WTC11 (cell line): Measurements from ENCODE around the gene ZGPAT. TPM values are rescaled to one million over a fixed set of nuclear protein-coding genes. Genes with fewer than 3 reads are reported as not detected.

Experiments
- ATAC-seq: fragments of 200-7000 bp; cut with Tn5 transposase; 2 replicates; pipeline ENCODE4 v1.10.0; 2021; ENCODE audit warnings: mild to moderate bottlenecking, moderate library complexity
- CTCF ChIA-PET: fragments of 300-600 bp; sonication (Branson Sonifier 250); formaldehyde crosslinking; loops from one replicate; lab custom pipeline; 2021; ENCODE audit warnings: antibody characterized with exemption; lab: Charles Lee
- POLR2A ChIA-PET: fragments of 350-600 bp; sonication (Branson Sonifier 250); formaldehyde crosslinking; loops from one replicate; lab custom pipeline; 2021; ENCODE audit warnings: antibody characterized with exemption; lab: Charles Lee
- DNase-seq: peaks from one replicate; pipeline ENCODE4 v3.0.0; 2021; ENCODE audit warnings: low spot score
- H3K27ac Mint-ChIP-seq: 2 replicates; pipeline ENCODE4 v1.8.0; 2021; ENCODE audit warnings: mixed read lengths
- H3K27me3 Mint-ChIP-seq: 2 replicates; pipeline ENCODE4 v1.8.0; 2021; ENCODE audit warnings: low read depth, mild to moderate bottlenecking, moderate library complexity, mixed read lengths
- H3K36me3 Mint-ChIP-seq: 2 replicates; pipeline ENCODE4 v1.8.0; 2021; ENCODE audit warnings: mixed read lengths
- H3K4me1 Mint-ChIP-seq: 2 replicates; pipeline ENCODE4 v1.8.0; 2022; ENCODE audit warnings: mixed read lengths
- H3K4me3 Mint-ChIP-seq: 2 replicates; pipeline ENCODE4 v1.8.0; 2021; ENCODE audit warnings: mild to moderate bottlenecking, moderate library complexity, mixed read lengths
- H3K9me3 Mint-ChIP-seq: 2 replicates; pipeline ENCODE4 v1.8.0; 2021; ENCODE audit warnings: mixed read lengths
- CREB1 ChIP-seq: sonication (generic); formaldehyde crosslinking; IDR thresholded peaks from 2 replicates; pipeline ENCODE4 v1.8.0; 2023; ENCODE audit warnings: mild to moderate bottlenecking, missing genetic modification reagents
- CREM ChIP-seq: sonication (generic); formaldehyde crosslinking; IDR thresholded peaks from 2 replicates; pipeline ENCODE4 v1.8.1; 2022; ENCODE audit warnings: mild to moderate bottlenecking, missing genetic modification reagents, moderate library complexity
- ESRRA ChIP-seq: sonication (generic); formaldehyde crosslinking; IDR thresholded peaks from 2 replicates; pipeline ENCODE4 v1.8.1; 2022; ENCODE audit warnings: mild to moderate bottlenecking, missing genetic modification reagents, borderline replicate concordance
- FOXJ3 ChIP-seq: sonication (generic); formaldehyde crosslinking; IDR thresholded peaks from 2 replicates; pipeline ENCODE4 v1.9.0; 2021; ENCODE audit warnings: missing genetic modification reagents, mild to moderate bottlenecking, borderline replicate concordance
- FOXP1 ChIP-seq: sonication (generic); formaldehyde crosslinking; IDR thresholded peaks from 2 replicates; pipeline ENCODE4 v1.8.0; 2022; ENCODE audit warnings: missing genetic modification reagents, mild to moderate bottlenecking, moderate library complexity, borderline replicate concordance
- GRHL2 ChIP-seq: fragments of 250-450 bp; sonication (Bioruptor Pico); IDR thresholded peaks from 2 replicates; pipeline ENCODE4 v1.8.0; 2022; ENCODE audit warnings: mild to moderate bottlenecking, moderate library complexity; ENCODE audit not compliant: insufficient replicate concordance, severe bottlenecking
- MYBL2 ChIP-seq: sonication (generic); formaldehyde crosslinking; IDR thresholded peaks from 2 replicates; pipeline ENCODE4 v1.8.1; 2023; ENCODE audit warnings: mild to moderate bottlenecking, moderate library complexity, missing genetic modification reagents
- NFATC4 ChIP-seq: fragments of 250-450 bp; sonication (Bioruptor Pico); IDR thresholded peaks from 2 replicates; pipeline ENCODE4 v1.9.0; 2021; ENCODE audit warnings: mild to moderate bottlenecking
- RELA ChIP-seq: sonication (generic); formaldehyde crosslinking; IDR thresholded peaks from 2 replicates; pipeline ENCODE4 v1.8.1; 2022; ENCODE audit warnings: missing genetic modification reagents, mild to moderate bottlenecking, borderline replicate concordance
- RORB ChIP-seq: fragments of 250-450 bp; sonication (Bioruptor Pico); IDR thresholded peaks from 2 replicates; pipeline ENCODE4 v1.9.0; 2021; ENCODE audit warnings: mild to moderate bottlenecking
- ZNF416 ChIP-seq: fragments of 250-450 bp; sonication (Bioruptor Pico); IDR thresholded peaks from 2 replicates; pipeline ENCODE4 v1.9.0; 2021; ENCODE audit warnings: mild to moderate bottlenecking, inconsistent platforms
- total RNA-seq: library from RNA; stranded (reverse); gene quantifications from 3 replicates; pipeline ENCODE4 v1.2.3, GENCODE V29; 2021
- TF ChIP-seq, protein P1 (sequence below): sonication (generic); formaldehyde crosslinking; IDR thresholded peaks from 2 replicates; pipeline ENCODE4 v1.8.1; 2023; ENCODE audit warnings: mild to moderate bottlenecking, moderate library complexity, missing genetic modification reagents
- TF ChIP-seq, protein P2 (sequence below): sonication (generic); formaldehyde crosslinking; IDR thresholded peaks from 2 replicates; pipeline ENCODE4 v1.8.1; 2023; ENCODE audit warnings: mild to moderate bottlenecking, missing genetic modification reagents, borderline replicate concordance
- TF ChIP-seq, protein P3 (sequence below): sonication (generic); formaldehyde crosslinking; IDR thresholded peaks from 2 replicates; pipeline ENCODE4 v1.8.1; 2022; ENCODE audit warnings: mild to moderate bottlenecking, missing genetic modification reagents, moderate library complexity, borderline replicate concordance
- TF ChIP-seq, protein P4 (sequence below): sonication (generic); formaldehyde crosslinking; IDR thresholded peaks from 2 replicates; pipeline ENCODE4 v1.8.0; 2022; ENCODE audit warnings: mild to moderate bottlenecking, missing genetic modification reagents
- TF ChIP-seq, protein P5 (sequence below): sonication (generic); formaldehyde crosslinking; IDR thresholded peaks from 2 replicates; pipeline ENCODE4 v1.8.1; 2022; ENCODE audit warnings: low read depth, mild to moderate bottlenecking, moderate library complexity, missing genetic modification reagents, borderline replicate concordance
- TF ChIP-seq, protein P6 (sequence below): sonication (generic); formaldehyde crosslinking; IDR thresholded peaks from 2 replicates; pipeline ENCODE4 v1.8.1; 2023; ENCODE audit warnings: mild to moderate bottlenecking, missing genetic modification reagents, moderate library complexity
- TF ChIP-seq, protein P7 (sequence below): fragments of 250-450 bp; sonication (Bioruptor Pico); conservative IDR thresholded peaks from 2 replicates; pipeline ENCODE4 v1.9.0; 2021; ENCODE audit warnings: mild to moderate bottlenecking

The ZGPAT gene
- total RNA-seq, 1 experiment from 2014 or later = 28.3 TPM

DNA sequence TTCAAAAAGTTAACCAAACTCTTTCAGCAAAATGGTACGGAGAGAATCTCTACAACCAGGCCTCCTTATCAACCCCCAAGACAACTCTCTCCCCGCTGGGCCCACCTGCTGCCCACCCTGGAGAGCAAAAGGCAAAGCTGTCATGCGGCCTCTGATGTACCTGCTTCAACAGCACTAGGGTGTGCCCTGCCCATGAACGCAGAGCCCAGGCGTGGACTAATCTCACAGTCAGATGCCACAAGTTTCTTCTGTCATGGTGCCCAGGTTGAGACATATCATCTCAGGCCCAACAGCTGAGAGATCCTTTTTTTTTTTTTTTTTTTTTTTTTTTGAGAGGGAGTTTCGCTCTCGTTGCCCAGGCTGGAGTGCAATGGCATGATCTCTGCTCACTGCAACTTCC is 58.1 kb downstream of the ZGPAT start (continued):
- TF ChIP-seq, protein P1, sequence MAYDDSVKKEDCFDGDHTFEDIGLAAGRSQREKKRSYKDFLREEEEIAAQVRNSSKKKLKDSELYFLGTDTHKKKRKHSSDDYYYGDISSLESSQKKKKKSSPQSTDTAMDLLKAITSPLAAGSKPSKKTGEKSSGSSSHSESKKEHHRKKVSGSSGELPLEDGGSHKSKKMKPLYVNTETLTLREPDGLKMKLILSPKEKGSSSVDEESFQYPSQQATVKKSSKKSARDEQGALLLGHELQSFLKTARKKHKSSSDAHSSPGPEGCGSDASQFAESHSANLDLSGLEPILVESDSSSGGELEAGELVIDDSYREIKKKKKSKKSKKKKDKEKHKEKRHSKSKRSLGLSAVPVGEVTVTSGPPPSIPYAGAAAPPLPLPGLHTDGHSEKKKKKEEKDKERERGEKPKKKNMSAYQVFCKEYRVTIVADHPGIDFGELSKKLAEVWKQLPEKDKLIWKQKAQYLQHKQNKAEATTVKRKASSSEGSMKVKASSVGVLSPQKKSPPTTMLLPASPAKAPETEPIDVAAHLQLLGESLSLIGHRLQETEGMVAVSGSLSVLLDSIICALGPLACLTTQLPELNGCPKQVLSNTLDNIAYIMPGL (CRISPR knock-in tag) = no peak
- TF ChIP-seq, protein P2, sequence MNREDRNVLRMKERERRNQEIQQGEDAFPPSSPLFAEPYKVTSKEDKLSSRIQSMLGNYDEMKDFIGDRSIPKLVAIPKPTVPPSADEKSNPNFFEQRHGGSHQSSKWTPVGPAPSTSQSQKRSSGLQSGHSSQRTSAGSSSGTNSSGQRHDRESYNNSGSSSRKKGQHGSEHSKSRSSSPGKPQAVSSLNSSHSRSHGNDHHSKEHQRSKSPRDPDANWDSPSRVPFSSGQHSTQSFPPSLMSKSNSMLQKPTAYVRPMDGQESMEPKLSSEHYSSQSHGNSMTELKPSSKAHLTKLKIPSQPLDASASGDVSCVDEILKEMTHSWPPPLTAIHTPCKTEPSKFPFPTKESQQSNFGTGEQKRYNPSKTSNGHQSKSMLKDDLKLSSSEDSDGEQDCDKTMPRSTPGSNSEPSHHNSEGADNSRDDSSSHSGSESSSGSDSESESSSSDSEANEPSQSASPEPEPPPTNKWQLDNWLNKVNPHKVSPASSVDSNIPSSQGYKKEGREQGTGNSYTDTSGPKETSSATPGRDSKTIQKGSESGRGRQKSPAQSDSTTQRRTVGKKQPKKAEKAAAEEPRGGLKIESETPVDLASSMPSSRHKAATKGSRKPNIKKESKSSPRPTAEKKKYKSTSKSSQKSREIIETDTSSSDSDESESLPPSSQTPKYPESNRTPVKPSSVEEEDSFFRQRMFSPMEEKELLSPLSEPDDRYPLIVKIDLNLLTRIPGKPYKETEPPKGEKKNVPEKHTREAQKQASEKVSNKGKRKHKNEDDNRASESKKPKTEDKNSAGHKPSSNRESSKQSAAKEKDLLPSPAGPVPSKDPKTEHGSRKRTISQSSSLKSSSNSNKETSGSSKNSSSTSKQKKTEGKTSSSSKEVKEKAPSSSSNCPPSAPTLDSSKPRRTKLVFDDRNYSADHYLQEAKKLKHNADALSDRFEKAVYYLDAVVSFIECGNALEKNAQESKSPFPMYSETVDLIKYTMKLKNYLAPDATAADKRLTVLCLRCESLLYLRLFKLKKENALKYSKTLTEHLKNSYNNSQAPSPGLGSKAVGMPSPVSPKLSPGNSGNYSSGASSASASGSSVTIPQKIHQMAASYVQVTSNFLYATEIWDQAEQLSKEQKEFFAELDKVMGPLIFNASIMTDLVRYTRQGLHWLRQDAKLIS (CRISPR knock-in tag) = no peak
- TF ChIP-seq CREM (CRISPR knock-in tag) = no peak
- no peak for TF ChIP-seq MYBL2
- no peak for TF ChIP-seq NFATC4 (CRISPR knock-in tag)
- no peak for TF ChIP-seq ESRRA (CRISPR knock-in tag)
- TF ChIP-seq, protein P3, sequence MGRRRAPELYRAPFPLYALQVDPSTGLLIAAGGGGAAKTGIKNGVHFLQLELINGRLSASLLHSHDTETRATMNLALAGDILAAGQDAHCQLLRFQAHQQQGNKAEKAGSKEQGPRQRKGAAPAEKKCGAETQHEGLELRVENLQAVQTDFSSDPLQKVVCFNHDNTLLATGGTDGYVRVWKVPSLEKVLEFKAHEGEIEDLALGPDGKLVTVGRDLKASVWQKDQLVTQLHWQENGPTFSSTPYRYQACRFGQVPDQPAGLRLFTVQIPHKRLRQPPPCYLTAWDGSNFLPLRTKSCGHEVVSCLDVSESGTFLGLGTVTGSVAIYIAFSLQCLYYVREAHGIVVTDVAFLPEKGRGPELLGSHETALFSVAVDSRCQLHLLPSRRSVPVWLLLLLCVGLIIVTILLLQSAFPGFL (CRISPR knock-in tag) = no peak
- no peak for TF ChIP-seq ZNF416 (CRISPR knock-in tag)
- TF ChIP-seq FOXP1 (CRISPR knock-in tag) = no peak

DNA sequence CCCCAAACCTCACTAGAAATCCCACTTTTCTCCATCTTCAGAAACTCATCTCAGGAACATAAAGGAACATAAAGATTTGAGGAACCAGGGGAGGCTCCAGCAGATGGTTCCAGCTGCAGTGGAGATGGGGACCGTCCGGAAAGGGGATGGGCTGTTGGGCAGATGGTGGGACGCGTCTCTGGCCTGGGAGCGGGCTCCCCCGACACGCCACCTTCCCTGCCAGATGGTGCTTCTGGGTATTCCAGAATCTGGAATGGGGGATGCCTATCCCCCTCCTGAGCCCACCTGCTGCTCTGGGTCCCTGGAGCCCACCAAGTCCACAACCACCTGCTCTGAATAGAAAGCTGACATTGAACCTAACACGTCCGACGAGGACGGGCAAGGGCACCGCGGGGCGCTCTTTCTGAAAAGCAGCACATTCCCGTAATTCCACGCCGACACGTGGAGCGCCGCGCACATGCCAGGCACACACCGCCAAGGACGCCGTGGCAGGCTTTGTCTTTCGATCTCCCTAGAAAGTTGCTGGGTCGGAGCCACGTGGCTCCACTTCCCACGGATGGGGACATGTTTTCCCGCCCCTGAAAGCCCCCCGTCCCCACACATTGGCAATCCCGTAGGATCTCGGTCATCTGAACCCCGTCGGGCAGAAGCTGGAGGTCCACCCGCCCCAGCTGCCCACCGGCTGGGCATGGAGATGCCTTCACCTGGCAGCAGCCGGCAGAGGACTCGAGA is 59.0 kb downstream of the ZGPAT start:
- no peak overlapping the region for H3K4me3 Mint-ChIP-seq
- ChIA-PET POLR2A (interaction anchor here (0.5 kb wide), 1 partner anchor 132 kb away, joined by 6 read pairs; no protein-coding TSS in a partner anchor), CTCF (interaction anchor here (0.8 to 5.2 kb wide), 3 partner anchors 8 to 229 kb away, joined by 3 to 24 read pairs (median 5); no protein-coding TSS in a partner anchor)
- H3K36me3 Mint-ChIP-seq = 0 out of 2 replicates have a peak, but pooled peaks cover 2% of the 10 kb centered on the region
- H3K27me3 Mint-ChIP-seq = no peaks in the 10 kb centered on the region
- no peak for TF ChIP-seq RELA (CRISPR knock-in tag)
- TF ChIP-seq CREB1 (CRISPR knock-in tag) = no peak
- no peak for DNase-seq
- H3K9me3 Mint-ChIP-seq = no peaks in the 10 kb centered on the region
- H3K27ac Mint-ChIP-seq = no peak overlapping the region
- no peak for ATAC-seq
- no peaks in the 10 kb centered on the region for H3K4me1 Mint-ChIP-seq

DNA sequence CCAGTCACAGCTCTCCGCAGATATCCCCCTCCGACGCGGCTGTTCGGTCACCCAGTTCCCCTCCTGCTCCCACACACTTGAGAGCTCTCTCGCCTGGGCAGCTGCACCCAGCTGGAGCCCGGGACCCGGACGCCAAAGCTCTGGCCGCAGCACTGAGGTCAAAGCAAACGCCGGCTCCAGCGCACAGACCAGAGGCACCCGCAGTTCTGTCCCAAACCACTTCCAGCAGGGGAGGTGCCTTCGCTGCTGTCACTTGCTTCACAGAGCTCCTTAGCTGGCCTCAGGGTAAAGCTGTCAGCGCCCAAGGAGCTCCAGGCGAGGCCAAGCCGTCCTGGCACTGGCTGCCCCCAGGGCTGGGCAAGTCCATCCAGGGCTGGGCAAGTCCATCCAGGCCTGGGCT is 59.6 kb downstream of the ZGPAT start:
- DNase-seq = no peak
- Mint-ChIP-seq H3K36me3 (0 out of 2 replicates have a peak, but pooled peaks cover 2% of the 10 kb centered on the region), H3K27me3 (no peaks in the 10 kb centered on the region), H3K9me3 (no peaks in the 10 kb centered on the region), H3K27ac (no peak overlapping the region), H3K4me3 (no peak overlapping the region), H3K4me1 (no peaks in the 10 kb centered on the region)
- ChIA-PET CTCF (interaction anchor here (1.0 to 5.2 kb wide), 2 partner anchors 8 to 38 kb away, joined by 3 to 24 read pairs; no protein-coding TSS in a partner anchor), POLR2A (no interaction called here)
- no peak for ATAC-seq
- TF ChIP-seq FOXJ3 (CRISPR knock-in tag) (no peak), GRHL2 (CRISPR knock-in tag) (no peak), RORB (CRISPR knock-in tag) (no peak)
- TF ChIP-seq, protein P4, sequence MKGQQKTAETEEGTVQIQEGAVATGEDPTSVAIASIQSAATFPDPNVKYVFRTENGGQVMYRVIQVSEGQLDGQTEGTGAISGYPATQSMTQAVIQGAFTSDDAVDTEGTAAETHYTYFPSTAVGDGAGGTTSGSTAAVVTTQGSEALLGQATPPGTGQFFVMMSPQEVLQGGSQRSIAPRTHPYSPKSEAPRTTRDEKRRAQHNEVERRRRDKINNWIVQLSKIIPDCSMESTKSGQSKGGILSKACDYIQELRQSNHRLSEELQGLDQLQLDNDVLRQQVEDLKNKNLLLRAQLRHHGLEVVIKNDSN (CRISPR knock-in tag) = no peak
- TF ChIP-seq, protein P5, sequence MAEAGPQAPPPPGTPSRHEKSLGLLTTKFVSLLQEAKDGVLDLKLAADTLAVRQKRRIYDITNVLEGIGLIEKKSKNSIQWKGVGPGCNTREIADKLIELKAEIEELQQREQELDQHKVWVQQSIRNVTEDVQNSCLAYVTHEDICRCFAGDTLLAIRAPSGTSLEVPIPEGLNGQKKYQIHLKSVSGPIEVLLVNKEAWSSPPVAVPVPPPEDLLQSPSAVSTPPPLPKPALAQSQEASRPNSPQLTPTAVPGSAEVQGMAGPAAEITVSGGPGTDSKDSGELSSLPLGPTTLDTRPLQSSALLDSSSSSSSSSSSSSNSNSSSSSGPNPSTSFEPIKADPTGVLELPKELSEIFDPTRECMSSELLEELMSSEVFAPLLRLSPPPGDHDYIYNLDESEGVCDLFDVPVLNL (CRISPR knock-in tag) = no peak
- TF ChIP-seq, protein P6, sequence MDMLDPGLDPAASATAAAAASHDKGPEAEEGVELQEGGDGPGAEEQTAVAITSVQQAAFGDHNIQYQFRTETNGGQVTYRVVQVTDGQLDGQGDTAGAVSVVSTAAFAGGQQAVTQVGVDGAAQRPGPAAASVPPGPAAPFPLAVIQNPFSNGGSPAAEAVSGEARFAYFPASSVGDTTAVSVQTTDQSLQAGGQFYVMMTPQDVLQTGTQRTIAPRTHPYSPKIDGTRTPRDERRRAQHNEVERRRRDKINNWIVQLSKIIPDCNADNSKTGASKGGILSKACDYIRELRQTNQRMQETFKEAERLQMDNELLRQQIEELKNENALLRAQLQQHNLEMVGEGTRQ = no peak
- TF ChIP-seq, protein P7, sequence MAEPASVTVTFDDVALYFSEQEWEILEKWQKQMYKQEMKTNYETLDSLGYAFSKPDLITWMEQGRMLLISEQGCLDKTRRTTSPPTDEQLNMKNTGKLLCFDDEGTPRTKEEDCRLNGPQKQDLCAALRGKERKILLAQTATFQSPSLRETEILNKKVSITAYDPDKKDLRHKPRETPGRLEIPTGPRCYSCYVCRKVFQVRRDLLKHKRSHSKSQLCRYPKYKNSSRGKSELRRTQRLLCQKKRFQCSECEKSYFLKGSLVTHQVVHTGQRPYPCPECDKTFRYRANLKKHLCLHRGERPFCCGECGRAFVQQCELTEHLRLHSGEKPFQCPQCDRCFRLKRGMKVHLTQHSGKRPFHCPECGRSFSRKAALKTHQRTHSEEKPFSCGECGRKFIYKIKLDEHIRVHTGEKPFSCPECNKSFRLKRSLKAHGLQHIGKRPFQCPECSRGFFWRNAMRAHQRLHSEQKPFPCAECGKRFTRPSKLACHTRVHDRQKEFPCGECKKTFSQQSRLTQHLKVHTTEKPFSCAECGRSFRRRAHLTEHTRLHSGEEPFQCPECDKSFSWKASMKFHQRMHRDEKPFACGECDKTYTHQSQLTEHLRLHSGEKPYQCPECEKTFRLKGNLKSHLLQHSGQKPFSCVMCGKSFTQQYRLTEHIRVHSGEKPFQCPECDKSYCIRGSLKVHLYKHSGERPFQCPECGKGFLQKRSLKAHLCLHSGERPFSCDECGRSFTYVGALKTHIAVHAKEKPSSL (CRISPR knock-in tag) = no peak
